Transverse colon (tissue), 3 donors: ENCODE data around the gene COL5A3.
"Not testable (repeated sequence)": the region's sequence is repeated elsewhere in the genome, so short reads cannot be mapped to it uniquely, and the experiment has no call there.

Experiments used
- CTCF ChIP-seq, 5 experiments: fragments of 200-600 bp in 3 of 5; fragments of 450-650 bp in 2 of 5; sonication (generic) in 3 of 5; IDR thresholded peaks; 1 replicate in 2 of 5; 2 replicates in 3 of 5; pipeline ENCODE4 v1.5.1; 2016 to 2017; ENCODE audit warnings: antibody characterized with exemption in 5 of 5, inconsistent platforms in 3 of 5, mild to moderate bottlenecking in 2 of 5, moderate library complexity in 1 of 5
- EP300 ChIP-seq: sonication (generic); formaldehyde crosslinking; IDR thresholded peaks from one replicate; pipeline ENCODE4 v1.6.1; 2017; ENCODE audit warnings: antibody characterized with exemption, low read depth

- TF ChIP-seq CTCF (IDR thresholded peaks at IDR 0.05); EP300: not testable (repeated sequence)
Observed at GRCh38 chr19:9922782-9923379, 87.4 kb downstream of the COL5A3 start.
